ENCODE measurements around the gene SH3RF1.

Gene SH3RF1

DNA sequence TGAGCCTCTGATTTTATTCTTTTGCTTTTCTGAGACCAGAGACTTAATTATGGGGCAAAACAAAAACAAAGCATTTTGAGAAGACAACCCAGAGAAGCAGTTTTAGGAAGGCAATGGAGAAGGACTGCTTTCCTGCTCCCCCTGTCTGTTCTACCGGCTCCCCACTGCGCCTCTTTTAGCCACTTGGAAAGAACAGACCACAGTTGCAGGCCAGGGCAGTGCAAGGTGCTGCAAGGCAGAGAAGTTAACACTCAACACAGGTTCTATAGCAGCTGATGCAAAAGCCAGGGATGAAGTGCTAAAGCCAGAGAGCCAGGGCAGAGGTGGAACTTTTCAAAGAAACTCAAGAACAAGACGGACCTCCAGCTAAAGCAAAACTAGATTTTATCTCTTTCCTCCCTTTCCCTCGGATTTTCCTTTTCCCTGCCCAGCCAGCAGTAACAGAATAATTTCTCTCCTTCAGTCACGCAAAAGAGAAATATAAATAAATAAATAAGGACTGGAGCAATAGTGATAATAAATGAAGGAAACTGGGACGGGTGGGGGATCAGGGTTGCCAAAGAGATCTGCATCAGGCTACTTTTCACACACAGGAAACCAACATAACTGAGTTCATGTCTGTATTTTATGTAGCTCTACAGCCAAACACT, 10.4 kb downstream of the SH3RF1 start:
- Histone ChIP-seq H3K36me3 (ENCODE audit: control insufficient read depth, low read length) (no peaks in the 10 kb centered on the region), H3K4me2 (ENCODE audit: low read length) (no peak overlapping the region), H3K4me1 (ENCODE audit: control insufficient read depth, low read length) (no peaks in the 10 kb centered on the region), H3K9me2 (replicated peaks; ENCODE audit: control insufficient read depth, low read length) (no peaks in the 10 kb centered on the region), H3F3A (ENCODE audit: control insufficient read depth, insufficient read depth) (no peaks in the 10 kb centered on the region), H3K27me3 (ENCODE audit: control insufficient read depth, low read length) (peaks cover 2% of the 10 kb centered on the region), H3K79me2 (ENCODE audit: control insufficient read depth, low read length) (no peaks in the 10 kb centered on the region), H3K4me3 (ENCODE audit: low read length) (no peak overlapping the region), H3K9me3 (ENCODE audit: control insufficient read depth, insufficient read depth, low read length) (no peaks in the 10 kb centered on the region), H3K27ac (ENCODE audit: low read depth, low read length) (no peak overlapping the region), H4K20me1 (ENCODE audit: control insufficient read depth, insufficient read depth, low read depth, low read length) (no peaks in the 10 kb centered on the region)
- TF ChIP-seq, protein P1, sequence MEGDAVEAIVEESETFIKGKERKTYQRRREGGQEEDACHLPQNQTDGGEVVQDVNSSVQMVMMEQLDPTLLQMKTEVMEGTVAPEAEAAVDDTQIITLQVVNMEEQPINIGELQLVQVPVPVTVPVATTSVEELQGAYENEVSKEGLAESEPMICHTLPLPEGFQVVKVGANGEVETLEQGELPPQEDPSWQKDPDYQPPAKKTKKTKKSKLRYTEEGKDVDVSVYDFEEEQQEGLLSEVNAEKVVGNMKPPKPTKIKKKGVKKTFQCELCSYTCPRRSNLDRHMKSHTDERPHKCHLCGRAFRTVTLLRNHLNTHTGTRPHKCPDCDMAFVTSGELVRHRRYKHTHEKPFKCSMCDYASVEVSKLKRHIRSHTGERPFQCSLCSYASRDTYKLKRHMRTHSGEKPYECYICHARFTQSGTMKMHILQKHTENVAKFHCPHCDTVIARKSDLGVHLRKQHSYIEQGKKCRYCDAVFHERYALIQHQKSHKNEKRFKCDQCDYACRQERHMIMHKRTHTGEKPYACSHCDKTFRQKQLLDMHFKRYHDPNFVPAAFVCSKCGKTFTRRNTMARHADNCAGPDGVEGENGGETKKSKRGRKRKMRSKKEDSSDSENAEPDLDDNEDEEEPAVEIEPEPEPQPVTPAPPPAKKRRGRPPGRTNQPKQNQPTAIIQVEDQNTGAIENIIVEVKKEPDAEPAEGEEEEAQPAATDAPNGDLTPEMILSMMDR (IDR thresholded peaks at IDR 0.05; ENCODE audit: low read depth, low read length, poor library complexity, severe bottlenecking), result no peak
- TF ChIP-seq EZH2phosphoT487 (IDR thresholded peaks at IDR 0.05; ENCODE audit: borderline replicate concordance, low read length), result no peak

DNA sequence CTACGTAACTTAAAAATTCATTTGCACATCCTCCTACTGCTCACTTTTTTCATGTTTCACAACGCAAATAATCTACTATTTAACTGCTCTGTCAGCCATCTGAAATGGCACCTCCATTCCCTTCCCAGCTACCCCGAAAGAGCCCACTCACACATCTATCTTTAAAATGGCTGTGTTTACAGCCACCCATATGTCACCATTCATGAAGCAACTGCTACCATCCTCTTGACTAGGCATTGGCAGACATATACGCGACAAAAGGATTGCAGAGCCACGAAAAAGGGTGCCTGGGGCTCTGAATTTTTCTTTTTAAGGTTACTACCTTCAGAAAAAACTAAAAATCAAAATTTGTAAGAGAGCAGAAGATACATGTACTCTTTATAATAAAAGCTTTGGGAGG, 11.5 kb downstream of the SH3RF1 start:
- Histone ChIP-seq H4K20me1 (ENCODE audit: control insufficient read depth, insufficient read depth, low read depth, low read length) (no peaks in the 10 kb centered on the region), H3K79me2 (ENCODE audit: control insufficient read depth, low read length) (no peaks in the 10 kb centered on the region), H3K9me3 (ENCODE audit: control insufficient read depth, insufficient read depth, low read length) (no peaks in the 10 kb centered on the region), H3K27ac (ENCODE audit: low read depth, low read length) (no peak overlapping the region), H3K4me1 (ENCODE audit: control insufficient read depth, low read length) (no peaks in the 10 kb centered on the region), H3K36me3 (ENCODE audit: control insufficient read depth, low read length) (no peaks in the 10 kb centered on the region), H3K27me3 (ENCODE audit: control insufficient read depth, low read length) (peaks cover 2% of the 10 kb centered on the region), H3K4me3 (ENCODE audit: low read length) (no peak overlapping the region), H3K4me2 (ENCODE audit: low read length) (no peak overlapping the region), H3K9me2 (replicated peaks; ENCODE audit: control insufficient read depth, low read length) (no peaks in the 10 kb centered on the region), H3F3A (ENCODE audit: control insufficient read depth, insufficient read depth) (no peaks in the 10 kb centered on the region)
- TF ChIP-seq, protein P1 (IDR thresholded peaks at IDR 0.05; ENCODE audit: low read depth, low read length, poor library complexity, severe bottlenecking), result no peak
- no peak for TF ChIP-seq EZH2phosphoT487 (IDR thresholded peaks at IDR 0.05; ENCODE audit: borderline replicate concordance, low read length)

DNA sequence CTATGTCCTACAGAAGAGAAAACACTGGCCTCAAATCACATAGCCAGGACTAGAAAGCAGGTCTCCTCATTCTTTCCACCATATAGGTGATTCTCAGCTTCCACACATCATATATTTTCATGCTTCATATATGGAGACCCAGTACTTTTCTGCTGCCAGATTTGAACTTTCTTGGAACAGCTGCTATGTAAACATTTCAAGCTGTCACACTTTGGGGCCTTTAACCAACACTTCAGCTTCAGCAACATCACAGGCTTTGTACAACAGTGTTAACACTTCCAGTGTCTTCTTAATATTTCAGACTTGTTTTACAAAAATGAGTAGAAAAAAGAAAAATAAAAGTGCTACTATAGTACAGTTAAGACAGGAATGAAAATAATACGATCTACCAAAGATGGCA, 12.6 kb downstream of the SH3RF1 start:
- Histone ChIP-seq H3K4me1 (ENCODE audit: control insufficient read depth, low read length) (no peaks in the 10 kb centered on the region), H4K20me1 (ENCODE audit: control insufficient read depth, insufficient read depth, low read depth, low read length) (no peaks in the 10 kb centered on the region)

More for the DNA sequence above, 12.6 kb downstream of the SH3RF1 start:
- Histone ChIP-seq H3K79me2 (ENCODE audit: control insufficient read depth, low read length) (no peaks in the 10 kb centered on the region), H3F3A (ENCODE audit: control insufficient read depth, insufficient read depth) (no peaks in the 10 kb centered on the region), H3K9me2 (replicated peaks; ENCODE audit: control insufficient read depth, low read length) (no peaks in the 10 kb centered on the region), H3K9me3 (ENCODE audit: control insufficient read depth, insufficient read depth, low read length) (no peaks in the 10 kb centered on the region), H3K36me3 (ENCODE audit: control insufficient read depth, low read length) (no peaks in the 10 kb centered on the region), H3K4me3 (ENCODE audit: low read length) (no peak overlapping the region), H3K4me2 (ENCODE audit: low read length) (no peak overlapping the region), H3K27ac (ENCODE audit: low read depth, low read length) (no peak overlapping the region), H3K27me3 (ENCODE audit: control insufficient read depth, low read length) (peaks cover 2% of the 10 kb centered on the region)
- TF ChIP-seq EZH2phosphoT487 (IDR thresholded peaks at IDR 0.05; ENCODE audit: borderline replicate concordance, low read length), result no peak
- TF ChIP-seq, protein P1 (IDR thresholded peaks at IDR 0.05; ENCODE audit: low read depth, low read length, poor library complexity, severe bottlenecking), result no peak

Data from DOHH2 (cell line).